ENCODE results near the gene TRPC4AP.

DNA sequence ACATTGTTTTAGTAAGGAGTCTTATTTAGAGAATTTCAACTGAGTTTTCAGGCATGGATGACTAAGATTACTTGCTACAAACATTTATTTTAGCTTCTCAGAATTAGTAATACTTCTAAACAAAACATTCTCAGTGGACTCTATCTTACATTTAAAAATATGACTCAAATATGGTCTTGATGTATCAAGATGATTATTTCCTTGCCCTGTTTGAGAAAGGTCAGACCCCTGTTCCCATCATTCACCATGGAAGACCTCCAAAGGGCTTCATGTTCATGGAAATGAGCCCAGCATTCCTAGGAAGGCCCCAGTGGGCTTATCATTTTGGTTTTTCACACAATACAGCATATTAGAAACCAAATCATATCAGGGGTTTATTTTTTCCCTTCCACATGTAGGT, 24.6 kb upstream of the TRPC4AP start:
- TF ChIP-seq, protein P1, sequence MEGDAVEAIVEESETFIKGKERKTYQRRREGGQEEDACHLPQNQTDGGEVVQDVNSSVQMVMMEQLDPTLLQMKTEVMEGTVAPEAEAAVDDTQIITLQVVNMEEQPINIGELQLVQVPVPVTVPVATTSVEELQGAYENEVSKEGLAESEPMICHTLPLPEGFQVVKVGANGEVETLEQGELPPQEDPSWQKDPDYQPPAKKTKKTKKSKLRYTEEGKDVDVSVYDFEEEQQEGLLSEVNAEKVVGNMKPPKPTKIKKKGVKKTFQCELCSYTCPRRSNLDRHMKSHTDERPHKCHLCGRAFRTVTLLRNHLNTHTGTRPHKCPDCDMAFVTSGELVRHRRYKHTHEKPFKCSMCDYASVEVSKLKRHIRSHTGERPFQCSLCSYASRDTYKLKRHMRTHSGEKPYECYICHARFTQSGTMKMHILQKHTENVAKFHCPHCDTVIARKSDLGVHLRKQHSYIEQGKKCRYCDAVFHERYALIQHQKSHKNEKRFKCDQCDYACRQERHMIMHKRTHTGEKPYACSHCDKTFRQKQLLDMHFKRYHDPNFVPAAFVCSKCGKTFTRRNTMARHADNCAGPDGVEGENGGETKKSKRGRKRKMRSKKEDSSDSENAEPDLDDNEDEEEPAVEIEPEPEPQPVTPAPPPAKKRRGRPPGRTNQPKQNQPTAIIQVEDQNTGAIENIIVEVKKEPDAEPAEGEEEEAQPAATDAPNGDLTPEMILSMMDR (IDR thresholded peaks at IDR 0.05), result no peak
- no peak for TF ChIP-seq POLR2A (IDR thresholded peaks at IDR 0.05)
